Activated CD8-positive, alpha-beta memory T cell treated with anti-CD3 and anti-CD28 coated beads, Interleukin-2, amount 50 U/mL, for 24 hours (primary cell): ENCODE results near the gene RMDN2.
"Not testable (repeated sequence)": the region's sequence is repeated elsewhere in the genome, so short reads cannot be mapped to it uniquely, and the experiment has no call there.

Experiments used
- DNase-seq: peaks from one replicate; pipeline ENCODE4 v3.0.0-alpha.2; 2020; ENCODE audit errors: extremely low read depth

The RMDN2 gene

DNA sequence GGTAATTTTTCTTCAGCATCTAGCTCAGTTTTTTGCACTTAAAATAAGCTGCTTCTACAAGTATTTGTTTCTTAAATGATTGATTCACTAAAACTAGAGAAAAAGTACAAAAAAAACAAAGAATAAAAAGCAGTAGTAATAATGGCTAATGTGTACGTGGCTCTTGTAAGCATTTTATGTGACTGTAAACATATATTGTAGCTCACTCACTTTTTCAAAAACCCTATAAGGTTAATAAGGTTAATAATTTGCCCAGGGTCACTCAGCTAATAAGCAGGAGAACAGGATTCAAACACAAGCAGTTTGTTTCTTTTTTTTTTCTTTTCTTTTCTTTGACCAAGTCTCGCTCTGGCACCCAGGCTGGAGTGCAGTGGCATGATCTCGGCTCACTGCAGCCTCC lies 67.5 kb downstream of the RMDN2 start:
- no peak for DNase-seq

DNA sequence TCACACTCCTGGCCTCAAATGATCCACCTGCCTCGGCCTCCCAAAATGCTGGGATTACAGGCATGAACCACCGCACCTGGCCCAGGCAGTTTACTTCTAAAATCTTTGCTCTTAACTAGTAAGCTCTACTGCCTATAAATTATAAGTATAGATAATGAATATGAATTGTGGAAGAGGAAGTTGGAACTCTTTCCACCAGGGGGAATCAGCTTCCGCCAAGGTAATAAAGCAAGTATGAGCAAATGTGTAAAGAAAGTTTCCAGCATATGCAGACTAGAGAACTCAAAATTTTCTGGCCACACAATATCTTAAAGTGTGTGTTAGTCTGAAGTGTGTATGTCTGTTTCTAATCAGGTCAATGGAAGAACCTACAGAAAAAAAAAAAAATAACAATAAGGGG lies 68.1 kb downstream of the RMDN2 start:
- no peak for DNase-seq

DNA sequence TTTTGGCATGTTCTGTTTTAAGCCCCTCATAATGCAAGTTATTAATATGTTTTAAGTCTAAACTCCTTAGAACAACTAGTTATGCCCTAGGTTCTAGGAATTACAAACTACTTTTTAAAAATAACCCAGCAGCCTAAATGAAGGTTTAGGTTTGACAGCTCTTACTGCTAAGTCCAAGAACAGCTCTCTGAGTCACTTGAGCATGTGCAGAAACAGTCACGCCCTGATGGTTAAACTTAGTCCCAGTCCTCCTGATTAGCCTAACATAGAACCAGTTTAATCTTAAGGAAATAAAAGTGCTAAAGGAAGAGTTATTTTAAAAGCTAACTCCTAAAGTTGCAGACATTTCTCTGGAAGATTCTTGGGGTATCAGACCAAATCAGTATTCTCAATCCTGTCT lies 72.5 kb downstream of the RMDN2 start:
- DNase-seq = no peak

DNA sequence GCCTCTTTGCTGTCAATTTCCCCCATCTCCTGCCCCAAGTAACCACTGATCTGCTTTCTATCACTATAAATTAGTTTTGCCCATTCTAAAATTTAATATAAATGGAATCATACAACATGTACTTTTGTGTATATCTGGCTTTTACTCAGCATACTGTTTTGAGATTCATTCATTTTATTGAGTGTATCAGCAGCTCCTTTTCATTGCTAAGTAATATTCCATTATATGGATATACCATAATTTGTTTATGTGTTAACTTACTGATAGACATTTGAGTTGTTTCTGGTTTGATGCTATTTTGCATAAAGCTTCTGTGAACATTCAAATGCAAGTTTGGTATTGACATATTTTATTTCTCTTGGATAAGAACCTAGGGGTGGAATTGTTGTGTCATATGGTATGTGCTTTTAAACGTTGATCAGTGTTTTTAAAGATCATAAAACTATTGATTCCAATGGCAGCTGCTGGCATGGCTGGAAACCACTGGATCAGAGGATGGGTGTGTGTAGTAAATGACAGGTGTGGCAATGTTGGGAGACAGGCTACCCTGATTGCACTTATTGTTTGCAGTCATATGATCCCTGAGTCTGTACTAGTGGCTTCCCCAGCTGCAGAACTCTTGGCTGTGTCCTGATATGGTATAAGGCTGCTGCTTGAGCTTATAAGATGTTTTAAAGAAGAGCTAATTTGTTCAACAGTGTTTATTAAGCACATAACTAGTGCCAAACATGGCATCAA lies 75.6 kb downstream of the RMDN2 start:
- no peak for DNase-seq

DNA sequence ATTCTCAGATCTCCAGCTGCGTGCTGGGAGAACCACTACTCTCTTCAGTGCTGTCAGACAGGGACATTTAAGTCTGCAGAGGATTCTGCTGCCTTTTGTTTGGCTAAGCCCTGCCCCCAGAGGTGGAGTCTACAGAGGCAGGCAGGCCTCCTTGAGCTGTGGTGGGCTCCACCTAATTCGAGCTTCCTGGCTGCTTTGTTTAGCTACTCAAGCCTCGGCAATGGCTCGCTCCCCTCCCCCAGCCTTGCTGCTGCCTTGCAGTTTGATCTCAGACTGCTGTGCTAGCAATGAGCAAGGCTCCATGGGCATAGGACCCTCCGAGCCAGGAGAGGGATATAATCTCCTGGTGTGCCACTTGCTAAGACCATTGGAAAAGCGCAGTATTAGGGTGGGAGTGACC lies 85.1 kb downstream of the RMDN2 start:
- DNase-seq = not testable (repeated sequence)

DNA sequence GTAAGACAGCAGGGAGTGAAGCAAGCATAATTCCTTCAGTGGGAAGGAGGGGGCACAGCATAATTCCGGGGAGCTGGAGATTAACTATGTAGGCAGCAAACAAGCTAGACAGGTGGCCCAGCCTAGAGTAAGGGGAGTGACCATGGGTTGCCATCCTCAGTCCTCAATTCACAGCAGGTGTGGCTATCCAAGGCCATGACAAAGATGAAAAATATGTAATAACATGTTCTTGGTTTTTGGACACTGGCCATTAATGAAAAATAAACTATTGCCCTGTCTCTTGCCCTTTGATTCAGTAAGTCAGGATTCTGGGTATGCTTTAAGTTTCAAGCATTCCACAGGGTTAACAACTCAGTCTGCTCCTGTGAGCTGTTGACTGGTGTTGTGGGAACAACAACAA lies 85.9 kb downstream of the RMDN2 start:
- no peak for DNase-seq

DNA sequence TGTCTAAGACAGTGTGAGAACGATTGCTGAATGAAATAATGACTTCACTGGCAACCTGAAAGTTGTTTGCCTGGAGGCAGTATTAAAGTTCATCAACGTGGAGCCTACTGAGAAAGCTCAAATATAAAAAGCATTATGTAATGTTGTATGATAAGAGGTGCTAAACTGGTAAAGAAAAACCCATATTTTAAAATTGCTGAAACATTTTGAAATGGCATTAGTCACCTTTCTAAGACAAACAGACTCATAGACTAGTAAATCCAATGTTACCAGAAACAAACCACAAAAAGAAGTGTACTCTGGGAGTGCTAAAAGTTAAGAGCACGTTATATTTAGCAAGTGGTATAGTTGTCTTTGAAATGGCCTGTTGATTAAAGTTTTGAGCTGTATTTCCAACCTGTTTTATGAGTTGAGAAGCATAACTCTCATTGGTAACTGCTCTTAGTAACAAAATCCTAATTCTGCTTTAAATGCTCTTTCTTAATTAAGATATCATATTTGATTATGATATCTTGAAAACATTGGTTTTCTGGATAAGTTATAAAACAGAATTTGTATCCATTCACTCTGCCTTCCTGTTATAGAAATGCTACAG lies 88.2 kb downstream of the RMDN2 start:
- DNase-seq = no peak

DNA sequence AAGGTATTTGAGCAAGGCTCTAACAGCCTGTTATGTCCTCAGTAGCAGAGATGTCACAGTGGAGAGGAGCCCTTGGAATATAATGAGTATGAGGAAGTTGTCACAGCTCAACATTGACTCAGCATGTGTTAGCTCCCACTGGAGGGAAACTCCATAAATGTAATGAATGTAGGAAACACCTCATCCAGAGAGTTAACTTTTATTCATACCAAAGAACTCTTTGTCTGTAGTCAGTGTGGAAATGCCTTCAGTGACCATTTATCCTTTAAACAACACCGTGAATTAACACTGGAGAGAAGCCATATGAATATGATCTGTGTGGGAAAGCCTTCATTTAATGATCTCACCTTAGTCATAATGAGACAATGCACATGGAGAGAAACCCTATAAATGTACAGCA lies 91.1 kb downstream of the RMDN2 start:
- no peak for DNase-seq

DNA sequence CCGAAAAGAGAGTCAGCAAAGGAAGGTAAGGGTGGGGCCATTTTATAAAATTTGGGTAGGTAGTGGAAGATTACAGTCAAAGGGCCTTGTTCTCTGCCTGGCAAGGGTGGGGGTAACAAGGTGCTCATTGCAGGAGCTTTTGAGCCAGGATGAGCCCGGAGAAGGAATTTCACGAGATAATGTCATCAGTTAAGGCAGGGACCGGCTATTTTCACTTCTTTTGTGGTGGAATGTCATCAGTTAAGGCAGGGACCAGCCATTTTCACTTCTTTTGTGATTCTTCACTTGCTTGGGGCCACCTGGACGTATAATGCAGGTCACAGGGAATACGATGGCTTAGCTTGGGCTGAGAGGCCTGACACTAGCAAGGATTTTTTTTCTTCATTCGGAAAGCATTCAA lies 92.7 kb downstream of the RMDN2 start:
- no peak for DNase-seq

DNA sequence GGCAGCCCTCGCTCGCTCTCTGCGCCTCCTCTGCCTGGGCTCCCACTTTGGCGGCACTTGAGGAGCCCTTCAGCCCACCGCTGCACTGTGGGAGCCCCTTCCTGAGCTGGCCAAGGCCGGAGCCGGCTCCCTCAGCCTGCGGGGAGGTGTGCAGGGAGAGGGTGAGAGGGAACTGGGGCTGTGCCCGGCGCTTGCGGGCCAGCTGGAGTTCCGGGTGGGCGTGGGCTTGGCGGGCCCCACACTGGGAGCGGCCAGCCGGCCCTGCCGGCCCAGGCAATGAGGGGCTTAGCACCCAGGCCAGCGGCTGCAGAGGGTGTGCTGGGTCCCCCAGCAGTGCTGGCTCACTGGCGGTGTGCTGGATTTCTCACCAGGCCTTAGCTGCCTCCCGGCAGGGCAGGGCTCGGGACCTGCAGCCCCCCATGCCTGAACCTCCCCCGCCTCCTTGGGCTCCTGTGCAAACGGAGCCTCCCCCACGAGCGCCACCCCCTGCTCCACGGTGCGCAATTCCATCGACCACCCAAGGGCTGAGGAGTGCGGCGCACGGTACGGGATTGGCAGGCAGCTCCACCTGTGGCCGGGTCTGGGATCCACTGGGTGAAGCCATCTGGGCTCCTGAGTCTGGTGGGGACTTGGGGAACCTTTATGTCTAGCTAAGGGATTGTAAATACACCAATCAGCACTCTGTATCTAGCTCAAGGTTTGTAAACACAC lies 95.4 kb downstream of the RMDN2 start:
- not testable (repeated sequence) for DNase-seq

DNA sequence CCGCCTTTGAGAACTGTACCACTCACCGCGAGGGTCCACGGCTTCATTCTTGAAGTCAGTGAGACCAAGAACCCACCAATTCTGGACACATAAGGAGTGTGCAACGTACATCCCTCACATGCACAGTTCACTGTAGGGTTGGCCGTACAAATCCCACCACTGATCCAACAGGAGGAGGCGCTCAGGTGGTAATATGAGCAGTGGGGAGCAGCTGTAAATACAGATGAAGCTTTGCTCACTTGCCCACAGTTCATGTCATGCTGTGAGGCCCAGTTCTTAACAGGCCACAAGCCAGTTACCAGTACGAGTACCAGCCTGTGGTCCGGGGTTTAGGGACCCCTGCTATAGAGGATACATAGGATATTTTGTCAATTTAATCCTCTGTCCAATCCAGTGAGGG lies 96.5 kb downstream of the RMDN2 start:
- DNase-seq = no peak

DNA sequence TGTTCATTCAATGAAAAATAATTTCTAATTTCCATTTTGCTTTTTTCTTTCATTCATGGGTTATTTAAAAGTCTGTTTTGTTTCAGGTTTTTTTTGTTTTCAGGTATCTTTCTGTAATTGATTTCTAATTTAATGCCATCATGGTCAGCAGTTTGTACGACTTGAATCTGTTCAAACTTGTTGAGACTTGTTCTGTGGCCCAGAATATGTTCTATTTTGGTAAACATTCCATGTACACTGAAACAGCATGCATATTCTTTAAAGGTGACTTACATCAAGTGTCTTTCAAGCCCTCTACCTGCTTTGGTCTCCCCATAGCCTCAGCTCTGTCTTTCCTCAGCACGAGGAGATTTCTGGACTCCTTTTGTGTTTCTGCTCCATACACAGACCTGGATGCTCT lies 101.8 kb downstream of the RMDN2 start:
- DNase-seq = no peak

DNA sequence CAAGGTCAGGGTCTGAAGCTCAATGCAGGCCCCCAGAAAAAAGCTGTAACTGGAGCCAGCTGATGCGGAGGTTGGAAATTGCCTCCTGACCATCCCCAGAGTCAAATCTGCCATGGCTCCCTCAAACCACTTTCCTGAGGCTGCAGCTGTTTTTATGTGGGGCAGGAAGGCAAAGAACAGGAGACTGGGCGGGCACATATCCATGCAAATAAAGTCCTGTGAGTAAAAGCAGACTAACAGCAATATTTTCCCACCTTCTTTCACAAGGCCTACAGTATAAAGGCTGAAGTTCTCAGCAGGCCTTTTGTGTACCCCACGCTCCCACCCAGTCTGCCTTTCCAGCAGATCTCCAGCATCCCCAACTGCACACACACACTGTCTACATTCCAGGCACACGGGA lies 103.7 kb downstream of the RMDN2 start:
- DNase-seq = no peak

DNA sequence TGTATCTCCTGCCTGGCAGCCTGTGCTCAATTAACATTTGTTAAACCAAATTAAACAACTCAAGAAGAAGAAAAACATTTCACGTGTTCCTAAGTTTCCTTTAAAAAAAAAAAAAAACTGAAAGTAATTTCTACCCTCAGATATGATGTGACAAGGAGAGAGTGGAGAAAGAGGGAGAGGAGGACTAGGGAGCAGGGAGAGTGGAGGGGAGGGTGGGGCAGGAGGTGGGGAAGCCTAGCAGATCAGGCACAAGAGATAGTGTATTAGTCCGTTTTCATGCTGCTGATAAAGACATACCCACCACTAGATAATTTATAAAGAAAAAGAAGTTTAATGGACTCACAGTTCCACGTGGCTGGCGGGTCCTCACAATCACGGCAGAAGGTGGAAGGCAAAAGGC lies 104.4 kb downstream of the RMDN2 start:
- no peak for DNase-seq

DNA sequence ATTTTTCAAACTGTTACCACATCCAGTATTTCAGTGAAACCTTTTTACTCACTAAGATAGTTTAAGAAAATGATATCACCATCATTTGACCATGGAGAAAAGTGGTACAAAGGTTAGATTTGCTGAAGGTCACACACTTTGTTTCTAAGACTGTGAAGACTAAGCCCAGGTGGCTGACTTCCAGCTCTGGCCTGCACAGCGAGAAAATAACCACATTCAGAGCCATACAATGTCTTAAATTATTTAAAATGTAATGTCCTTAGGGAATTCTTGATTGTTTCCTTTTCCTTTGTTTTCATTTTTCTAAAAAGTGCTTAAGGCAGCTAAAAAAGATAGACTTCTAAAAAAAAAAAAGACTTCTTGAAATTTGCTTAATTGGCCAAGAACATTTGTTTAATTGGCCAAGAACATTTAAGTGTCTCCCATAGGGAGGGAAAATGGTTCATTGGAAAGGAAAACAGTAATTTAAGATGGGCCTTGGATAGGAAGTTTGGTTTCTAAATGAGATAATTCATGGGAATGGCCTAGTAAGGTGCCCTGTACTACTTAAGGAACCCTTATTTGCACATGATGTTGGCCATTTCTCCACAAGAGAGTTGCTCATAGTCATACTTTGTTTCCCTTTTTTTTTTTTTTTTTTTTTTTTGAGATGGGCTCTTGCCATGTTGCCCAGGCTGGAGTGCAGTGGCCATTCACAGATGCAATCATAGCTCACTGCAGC lies 105.7 kb downstream of the RMDN2 start:
- no peak for DNase-seq

DNA sequence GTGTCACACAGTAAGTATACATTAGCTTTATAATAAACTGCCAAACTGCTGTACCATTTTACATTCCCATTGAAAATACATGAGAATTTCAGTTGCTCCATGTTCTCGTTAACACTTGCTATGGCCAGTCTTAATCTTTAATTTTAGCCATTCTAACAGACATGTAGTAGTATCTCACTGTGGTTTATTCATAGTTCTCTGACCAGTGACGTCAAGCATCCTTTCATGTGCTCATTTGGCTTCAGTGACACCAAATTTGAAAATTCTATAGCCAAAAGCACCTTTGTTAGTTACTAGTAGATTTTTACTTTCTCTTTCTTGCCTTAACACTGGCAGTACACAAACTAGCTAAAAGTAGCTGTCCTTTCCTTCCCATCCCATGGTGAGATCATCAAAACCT lies 107.9 kb downstream of the RMDN2 start:
- DNase-seq = no peak

DNA sequence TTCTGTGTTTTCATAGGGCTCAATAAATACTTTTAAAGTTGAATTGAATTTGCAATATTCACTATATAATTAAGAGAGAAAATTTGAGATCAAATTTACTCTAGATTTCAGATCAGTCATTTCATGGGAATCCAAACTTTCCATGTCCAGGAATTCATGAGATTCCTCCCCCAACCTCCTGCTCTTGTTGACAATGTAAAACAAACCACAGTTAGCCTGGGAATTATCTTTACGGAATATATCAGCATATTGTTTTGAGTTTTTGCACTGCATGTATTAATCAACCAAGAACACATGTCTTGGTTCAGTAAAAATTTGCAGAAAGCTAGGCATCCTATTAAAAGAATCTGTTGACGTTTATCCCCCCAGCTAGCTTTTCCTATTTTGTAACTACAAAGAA lies 108.6 kb downstream of the RMDN2 start:
- no peak for DNase-seq

DNA sequence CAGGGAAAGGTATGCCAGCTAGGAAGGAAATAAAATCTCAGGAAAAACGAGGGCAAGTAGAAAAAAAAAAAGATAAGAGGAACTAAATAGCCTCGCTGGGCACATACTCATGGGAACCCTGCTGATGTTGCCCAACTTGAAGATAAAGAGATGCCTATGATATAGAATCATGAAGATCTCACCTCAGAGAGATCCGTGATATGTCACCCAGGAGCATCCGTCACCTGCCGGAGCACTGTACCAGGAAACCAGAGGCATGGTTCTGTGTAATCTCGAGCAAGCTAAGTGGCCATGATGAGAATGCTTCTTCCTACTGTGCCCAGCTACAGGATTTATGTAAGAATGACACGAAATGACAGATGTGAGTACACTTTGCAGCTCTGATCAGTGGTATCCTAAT lies 110.9 kb downstream of the RMDN2 start:
- DNase-seq = no peak

DNA sequence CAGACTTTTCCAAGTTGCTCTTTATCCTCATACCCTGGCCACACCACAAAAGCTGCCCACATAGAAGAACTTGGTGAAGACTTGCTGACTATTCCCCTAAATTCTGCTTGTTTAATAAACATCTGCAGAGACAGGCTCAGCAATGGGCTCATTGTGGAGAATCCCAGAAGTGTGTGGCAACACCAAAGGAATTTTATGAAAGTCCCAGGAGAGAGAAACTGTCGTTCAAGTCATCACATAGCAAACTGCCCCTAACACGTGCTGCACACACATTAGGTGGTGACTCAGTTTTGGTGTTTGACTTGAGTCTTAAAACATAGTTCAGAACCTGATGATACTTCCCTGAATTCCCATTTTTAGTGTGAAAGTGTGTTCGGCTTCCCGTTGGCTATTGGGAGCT lies 112.2 kb downstream of the RMDN2 start:
- DNase-seq = no peak

DNA sequence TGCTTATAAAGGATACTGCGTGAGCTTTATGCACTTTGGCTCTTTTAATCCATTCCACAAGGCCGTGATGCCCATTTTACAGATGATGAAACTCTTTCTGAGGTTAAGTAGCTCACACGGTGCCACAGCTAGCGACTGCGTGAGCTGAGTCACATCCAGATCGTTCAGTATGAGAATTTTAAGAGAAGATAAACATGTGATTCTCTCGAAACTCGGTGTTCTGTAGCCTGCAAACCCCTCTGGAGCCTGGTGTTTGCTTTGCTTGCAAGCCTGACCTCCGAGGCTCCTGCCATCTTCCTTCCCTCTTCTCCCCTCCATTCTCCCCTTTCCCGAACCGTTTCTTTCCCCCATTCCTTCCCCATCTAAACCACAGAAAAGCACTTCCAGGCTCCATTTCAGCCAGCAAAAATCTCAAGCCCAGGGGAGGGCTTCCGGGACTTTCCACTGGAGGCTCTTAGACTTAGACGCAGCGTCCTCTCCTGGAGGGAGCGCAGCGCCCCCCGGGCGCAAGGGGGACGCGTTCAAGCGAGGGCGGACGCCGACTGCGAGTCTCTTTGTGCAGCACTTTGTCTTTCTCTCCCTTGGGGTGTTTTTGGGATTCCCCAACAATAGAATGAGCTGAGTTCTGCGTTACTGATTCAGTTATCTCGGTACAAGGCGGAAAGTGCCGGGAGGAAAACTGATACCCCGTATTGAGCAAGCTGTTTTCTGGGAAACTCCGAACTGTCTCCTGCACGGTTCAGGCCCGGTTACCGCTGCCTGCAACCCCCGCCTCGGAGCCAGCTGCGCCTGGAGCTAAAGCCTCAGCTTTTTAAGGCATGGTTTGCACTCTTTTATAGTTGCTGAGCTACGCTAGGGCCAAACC lies 112.9 kb downstream of the RMDN2 start:
- DNase-seq = no peak

DNA sequence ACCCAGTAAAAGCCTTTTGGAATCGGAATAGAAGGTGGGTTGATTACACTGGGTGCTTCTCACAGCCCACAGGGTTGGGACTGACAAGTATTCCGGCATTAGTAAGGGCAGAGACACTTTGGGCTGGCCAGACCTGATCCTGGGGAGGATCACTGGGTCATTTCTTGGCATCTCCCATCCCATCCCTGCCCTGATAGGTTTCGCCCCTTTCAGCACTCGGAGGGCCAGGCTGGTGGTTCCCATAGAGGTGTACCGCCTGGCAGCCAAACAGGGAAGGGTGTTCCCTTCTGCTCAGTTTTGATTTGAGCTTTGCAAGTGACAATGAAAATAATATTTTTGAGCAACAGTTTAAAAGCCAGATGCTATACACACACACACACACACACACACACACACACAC lies 113.6 kb downstream of the RMDN2 start:
- DNase-seq = no peak
